ENCODE results near the gene PXMP4. TPM values are rescaled to one million over a fixed set of nuclear protein-coding genes. Genes with fewer than 3 reads are reported as not detected.

PXMP4 gene
- total and polyA plus RNA-seq, 9 of the 15 experiments (the other 6 are each of a cell fraction or from before 2014, with no cell fraction given) = 4.8 to 29.1 (median 6.8) TPM

- no peak for TF ChIP-seq GMEB1 (CRISPR knock-in tag; IDR thresholded peaks at IDR 0.05)
- TF ChIP-seq SREBF1 (IDR thresholded peaks at IDR 0.05; ENCODE audit: borderline replicate concordance, low read depth, low read length) = no peak
- TF ChIP-seq ETS1 (conservative IDR thresholded peaks at IDR 0.05; ENCODE audit: control insufficient read depth, low read depth, low read length) = no peak
- TF ChIP-seq CREB1 (IDR thresholded peaks at IDR 0.05) = no peak
- TF ChIP-seq CREB1 (CRISPR knock-in tag; IDR thresholded peaks at IDR 0.05) = no peak
- TF ChIP-seq CCNT2 (IDR thresholded peaks at IDR 0.05; ENCODE audit: borderline replicate concordance, extremely low read depth, insufficient read length, low read depth, low read length) = no peak
- TF ChIP-seq ZNF239 (CRISPR knock-in tag; IDR thresholded peaks at IDR 0.05) = no peak
- no peak for TF ChIP-seq GATAD2A (IDR thresholded peaks at IDR 0.05)
Measured at GRCh38 chr20:33696448-33696847, 23.7 kb downstream of the PXMP4 start (continued).

DNA sequence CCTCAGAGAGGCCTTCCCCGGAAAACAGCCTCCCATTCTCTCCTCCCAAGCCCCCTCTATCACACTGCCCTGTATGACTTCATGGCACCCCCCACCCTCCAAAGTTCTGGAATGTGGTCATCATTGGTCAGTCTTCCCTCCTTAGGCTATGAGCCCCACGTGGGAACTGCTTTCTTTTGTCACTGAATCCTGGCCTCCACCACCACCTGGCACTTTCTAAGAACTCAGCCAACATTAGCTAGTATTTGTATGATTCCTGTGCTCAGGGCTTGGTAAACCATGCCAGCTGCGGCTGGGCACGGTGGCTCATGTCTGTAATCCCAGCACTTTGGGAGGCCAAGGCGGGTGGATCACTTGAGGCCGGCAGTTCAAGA is 25.5 kb downstream of the PXMP4 start:
- in situ Hi-C loops (cut with MboI) = no loop called here
- H4K20me1 ChIP-seq (replicated peaks; ENCODE audit: control insufficient read depth, insufficient read depth, low read length) = no peaks in the 10 kb centered on the region
- FAIRE-seq (no peak), DNase-seq (ENCODE audit: extremely low read depth in 1 of 4, low spot score in 3 of 4) (no peak), ATAC-seq (no peak)
- H3K27ac ChIP-seq (ENCODE audit: extremely low read depth, low read depth, low read length) = no peak overlapping the region
- no TSS peak for BruUV-seq (replicated peaks)
- H3K4me2 ChIP-seq (ENCODE audit: insufficient read depth, low read length) = no peak overlapping the region
- no peaks in the 10 kb centered on the region for H3K79me2 ChIP-seq (ENCODE audit: control insufficient read depth, insufficient read depth, low read length)
- intact Hi-C loops (cut with micrococcal nuclease) = no loop called here
- H3K9me3 ChIP-seq (replicated peaks; ENCODE audit: control insufficient read depth, insufficient read depth, low read depth, low read length) = no peaks in the 10 kb centered on the region
- no peak overlapping the region for H3K9ac ChIP-seq (ENCODE audit: insufficient read depth in 1 of 2, low read depth in 2 of 2, low read length in 2 of 2)
- ChIA-PET POLR2A (interaction anchor here (1.4 kb wide), 1 partner anchor 31 kb away, joined by 3 read pairs; no protein-coding TSS in a partner anchor), CTCF (ENCODE audit: low intra/inter-chr PET ratio) (no interaction called here)
- H3K27me3 ChIP-seq (ENCODE audit: control insufficient read depth in 2 of 2, insufficient read depth in 2 of 2, low read length in 2 of 2) = no peaks in the 10 kb centered on the region
- TF ChIP-seq ERF (CRISPR knock-in tag; IDR thresholded peaks at IDR 0.05) (no peak), SMARCE1 (IDR thresholded peaks at IDR 0.05) (no peak), PRMT5 (CRISPR knock-in tag; IDR thresholded peaks at IDR 0.05) (no peak), CCAR2 (IDR thresholded peaks at IDR 0.05; ENCODE audit: low read depth, low read length) (no peak)
- H3K36me3 ChIP-seq (ENCODE audit: control insufficient read depth, insufficient read depth, low read length) = no peaks in the 10 kb centered on the region
- no peak overlapping the region for H3K4me3 ChIP-seq
- 56% methylated on average over 6 of the region's 6 CpGs for WGBS (ENCODE audit: insufficient coverage, low coverage, missing lambda C conversion rate)
- H2AFZ ChIP-seq (ENCODE audit: low read depth, low read length) = no peak overlapping the region
- no peaks in the 10 kb centered on the region for H3K9me1 ChIP-seq (ENCODE audit: control insufficient read depth, insufficient read depth, low read length)
- peaks cover 5 to 11% of the 10 kb centered on the region in 2 experiments for H3K4me1 ChIP-seq (replicated peaks in 1 of 2; ENCODE audit: control insufficient read depth in 2 of 2, insufficient read depth in 2 of 2, low read length in 2 of 2)
